GM10266 (cell line): Measurements from ENCODE around the gene CHST11.

ENCODE experiments used
- DNase-seq: peaks from one replicate; pipeline ENCODE4 v3.0.0; 2012; ENCODE audit errors: extremely low spot score
- CTCF ChIP-seq: IDR thresholded peaks from 2 replicates; pipeline ENCODE4 v1.5.1; 2012; ENCODE audit warnings: mild to moderate bottlenecking, low read depth; ENCODE audit not compliant: control insufficient read depth, insufficient read depth; ENCODE audit errors: missing control alignments

Gene CHST11

GRCh38 chr12:104734541-104735095 is 277.9 kb downstream of the CHST11 start:
- DNase-seq = no peak

GRCh38 chr12:104735801-104736200 is 279.1 kb downstream of the CHST11 start:
- DNase-seq = no peak
- TF ChIP-seq CTCF = no peak

More at GRCh38 chr12:104734541-104735095, 277.9 kb downstream of the CHST11 start:
- no peak for TF ChIP-seq CTCF

- TF ChIP-seq CTCF = no peak
These were observed 279.6 kb downstream of the CHST11 start for GRCh38 chr12:104736307-104736706.

GRCh38 chr12:104737113-104737512 is 280.4 kb downstream of the CHST11 start:
- no peak for TF ChIP-seq CTCF
- DNase-seq = no peak

More at GRCh38 chr12:104736307-104736706, 279.6 kb downstream of the CHST11 start:
- no peak for DNase-seq

GRCh38 chr12:104737791-104738301 is 281.1 kb downstream of the CHST11 start:
- no peak for TF ChIP-seq CTCF
- DNase-seq = no peak

GRCh38 chr12:104738331-104738730 is 281.6 kb downstream of the CHST11 start:
- TF ChIP-seq CTCF = no peak
- no peak for DNase-seq

- no peak for TF ChIP-seq CTCF
These were observed 282.3 kb downstream of the CHST11 start for GRCh38 chr12:104738776-104739642.

More at GRCh38 chr12:104738776-104739642, 282.3 kb downstream of the CHST11 start:
- no peak for DNase-seq
